GM10847 (cell line): ENCODE results near the gene TBC1D1.

ENCODE experiments used
- POLR2A ChIP-seq: IDR thresholded peaks from 2 replicates; pipeline ENCODE4 v1.6.1; 2011; ENCODE audit not compliant: insufficient read length; ENCODE audit errors: extremely low read depth

Gene TBC1D1

DNA sequence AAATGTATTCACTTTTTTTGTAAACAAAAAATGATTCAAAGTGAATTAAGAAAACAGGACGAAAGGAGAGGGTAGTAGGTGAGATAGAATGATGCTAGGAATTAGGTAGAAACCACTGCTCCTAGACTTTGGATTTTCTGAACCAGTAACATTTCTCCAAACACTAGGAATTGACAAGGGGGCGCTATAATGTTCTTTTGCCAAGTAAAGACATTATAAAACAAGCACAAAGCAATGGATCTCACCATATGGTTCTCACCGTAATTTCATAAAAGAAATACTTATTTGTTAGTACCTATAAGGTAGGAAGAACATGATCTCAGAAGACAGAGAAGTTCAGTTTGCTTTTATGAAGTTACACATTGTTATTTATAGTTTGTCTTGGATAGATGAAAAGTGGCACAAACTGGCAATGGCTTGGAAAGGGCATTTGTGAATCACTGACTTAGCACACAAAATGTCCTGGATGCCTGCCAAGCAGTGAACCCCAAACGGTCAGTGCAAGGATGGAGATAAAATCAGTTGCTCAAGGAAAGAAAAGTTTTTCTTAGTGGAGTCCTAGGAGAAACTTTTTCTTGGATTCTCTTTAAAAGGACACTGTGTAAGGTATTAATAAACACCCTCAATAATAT is 8.1 kb upstream of the TBC1D1 start:
- TF ChIP-seq POLR2A = no peak

DNA sequence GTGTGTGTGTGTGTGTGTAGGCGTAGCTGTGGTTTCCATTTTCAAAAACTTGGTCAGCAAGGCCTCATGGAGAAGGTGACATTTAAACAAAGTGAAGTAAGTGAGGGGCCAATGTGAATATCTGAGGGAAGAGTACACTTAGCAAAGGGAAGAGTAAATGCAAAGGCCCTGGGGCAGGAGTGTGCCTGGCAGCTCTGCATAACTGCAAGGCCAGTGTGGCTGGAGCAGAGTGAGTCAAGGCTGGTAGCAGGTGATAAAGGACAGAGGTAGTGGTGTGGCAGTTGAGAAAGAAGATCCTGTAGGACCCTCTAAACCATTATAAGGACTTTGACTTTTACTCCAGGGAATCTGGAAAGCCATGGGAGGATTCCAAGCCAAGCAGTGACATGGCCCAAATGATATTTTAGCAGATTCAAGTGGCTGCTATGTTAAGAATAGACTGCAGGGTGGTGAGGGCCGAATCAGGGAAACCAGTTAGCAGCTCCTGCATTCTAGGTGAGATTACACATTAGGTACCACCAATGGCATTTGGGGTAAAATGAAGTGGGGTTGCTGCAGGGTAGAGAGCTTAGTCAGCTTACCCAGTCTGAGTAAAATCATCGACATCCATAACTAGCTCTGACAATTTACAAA is 5.9 kb upstream of the TBC1D1 start:
- TF ChIP-seq POLR2A = no peak

DNA sequence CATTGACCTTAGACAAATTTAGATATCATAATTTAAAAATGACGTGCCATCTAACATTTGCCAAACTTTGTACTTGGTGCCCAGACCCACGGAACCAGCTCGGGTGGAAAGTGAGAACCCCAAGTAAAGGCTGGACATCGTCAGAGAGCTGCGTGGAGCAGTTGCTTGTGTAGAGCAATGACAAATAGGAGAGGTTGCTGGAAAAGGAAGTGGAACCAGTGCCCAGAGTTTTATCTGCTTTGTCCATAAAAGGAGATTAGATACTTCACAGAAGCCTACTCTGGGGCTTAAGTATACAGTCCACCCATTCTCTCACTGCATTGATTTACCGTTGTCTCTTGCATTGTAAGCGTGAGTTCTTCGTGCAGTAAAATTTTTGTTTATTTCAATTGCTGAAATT is 5.4 kb upstream of the TBC1D1 start:
- TF ChIP-seq POLR2A = no peak

DNA sequence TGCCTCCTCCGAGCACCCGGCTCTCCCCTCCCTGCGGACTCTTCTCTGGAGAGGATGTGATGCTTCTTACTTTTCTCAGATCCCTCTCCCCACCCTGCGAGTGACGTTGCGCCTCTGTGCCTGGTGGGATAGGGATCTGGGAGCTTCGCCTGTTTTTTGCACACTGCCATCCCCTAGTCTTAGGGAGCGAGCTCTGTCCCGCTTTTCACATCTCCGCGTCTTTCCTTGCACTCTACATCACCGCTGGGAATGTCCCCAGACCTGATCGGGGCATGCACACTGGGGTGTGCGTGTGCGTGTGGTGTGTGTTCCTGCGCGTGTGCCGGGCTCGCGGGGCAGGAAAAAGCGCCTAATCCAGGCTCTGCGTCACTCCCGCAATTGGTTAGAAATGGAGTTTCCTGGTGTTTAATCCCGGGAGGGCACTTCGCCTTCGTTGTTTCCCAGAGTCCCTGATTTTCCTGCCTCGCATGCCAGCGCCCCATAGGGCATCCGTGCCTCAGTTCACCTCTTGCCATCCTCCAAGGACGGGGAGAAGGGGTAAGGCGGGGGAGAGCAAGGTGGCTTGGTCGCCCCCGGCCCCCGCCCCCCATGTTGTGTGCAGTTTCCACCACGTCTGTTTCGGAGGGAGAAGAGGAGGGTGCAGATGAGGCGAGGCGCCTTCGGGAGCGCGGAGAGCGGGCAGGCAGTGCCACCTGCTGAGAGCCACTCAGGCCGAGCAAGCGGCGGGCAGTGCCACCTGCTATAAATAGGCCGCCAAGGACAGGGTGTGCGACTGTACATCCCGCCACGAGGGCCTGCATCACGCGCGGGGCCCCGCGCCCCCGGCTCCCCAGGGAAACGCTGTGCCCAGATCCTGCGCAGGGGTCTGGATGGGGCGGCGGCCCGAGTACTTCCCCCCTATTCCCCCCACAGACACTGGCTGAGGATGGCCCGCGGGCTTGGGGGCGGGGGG is 759 bp upstream of the TBC1D1 start:
- TF ChIP-seq POLR2A = no peak

DNA sequence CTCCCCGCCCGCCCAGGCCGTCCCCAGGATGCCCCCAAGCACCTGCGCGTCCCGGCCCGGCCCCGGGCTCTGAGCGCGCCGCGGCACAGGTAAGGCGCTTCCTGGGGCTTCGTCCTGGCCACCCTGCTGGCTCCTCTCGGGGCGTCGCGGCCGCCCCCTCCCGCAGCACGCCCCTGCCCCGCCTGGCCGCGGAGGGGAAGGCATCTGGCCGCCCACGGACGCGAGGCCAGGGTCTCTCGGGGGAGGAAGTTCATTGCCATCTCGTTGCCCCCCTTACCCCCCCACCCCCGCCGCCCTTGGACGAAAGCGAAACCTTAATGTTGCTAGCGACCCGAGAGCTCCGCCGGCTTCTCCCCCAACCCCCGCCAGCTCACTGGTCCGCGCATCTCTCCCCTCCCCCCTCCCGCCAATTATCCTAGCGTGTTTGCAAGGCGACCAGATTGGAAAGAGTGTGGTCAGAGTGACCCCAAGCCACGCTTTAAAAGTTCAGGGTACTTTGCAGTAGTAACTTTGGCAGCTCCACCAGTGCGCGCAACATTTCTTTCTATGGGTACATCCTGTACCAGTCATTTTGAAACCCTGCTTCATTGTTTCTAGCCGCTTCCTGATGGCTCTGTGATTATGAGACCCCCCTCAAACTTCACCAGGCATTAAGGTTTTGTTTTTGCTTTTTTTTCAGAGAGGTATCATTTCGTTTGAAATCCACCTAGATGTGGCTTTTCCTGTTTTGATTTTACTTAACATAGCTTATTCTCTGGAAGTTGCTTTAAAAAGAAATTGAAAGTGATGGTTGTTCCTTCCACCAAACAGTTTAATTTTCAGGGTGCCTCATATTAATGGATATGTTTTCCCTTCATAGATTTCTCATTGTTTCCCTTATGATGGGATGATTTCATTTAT is 626 bp downstream of the TBC1D1 start:
- TF ChIP-seq POLR2A = no peak

DNA sequence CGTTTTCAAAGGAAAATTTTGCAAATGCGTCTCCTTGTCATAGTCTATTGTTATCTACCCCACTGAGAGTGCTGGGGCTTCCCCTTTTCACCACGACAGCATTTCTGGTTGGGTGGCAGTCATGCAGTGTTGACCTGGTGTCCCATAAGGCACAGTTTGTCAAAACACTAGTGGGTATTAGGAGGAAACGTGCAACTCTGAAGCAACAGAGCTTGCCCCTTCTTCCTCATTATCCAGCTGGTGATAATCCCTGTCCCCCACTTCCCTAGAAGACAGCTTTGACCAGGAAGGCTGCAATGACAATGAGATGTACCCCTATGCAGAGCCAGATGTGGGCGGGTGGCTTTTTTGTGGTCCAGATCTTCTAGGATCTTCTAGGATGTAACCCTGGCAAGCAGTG is 1.8 kb downstream of the TBC1D1 start:
- TF ChIP-seq POLR2A = no peak

DNA sequence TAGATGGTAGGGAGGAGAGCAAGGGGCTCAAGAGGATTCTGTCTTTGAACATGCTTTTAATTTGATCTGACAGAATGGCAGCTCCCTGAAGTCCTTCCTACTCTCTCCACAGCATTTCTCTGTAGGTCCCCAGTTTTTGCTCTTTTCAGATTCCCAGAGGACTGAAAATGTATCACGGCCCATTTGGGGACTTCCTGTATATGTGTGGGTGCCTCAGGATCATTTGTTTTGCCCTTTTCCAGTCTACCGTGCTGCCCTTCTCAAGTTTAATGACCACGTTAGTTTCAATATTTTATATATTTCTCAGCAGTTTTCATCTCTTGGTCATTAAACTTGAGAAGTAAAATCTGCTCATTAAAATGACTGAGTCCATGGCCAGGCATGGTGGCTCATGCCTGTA is 2.3 kb downstream of the TBC1D1 start:
- TF ChIP-seq POLR2A = no peak

DNA sequence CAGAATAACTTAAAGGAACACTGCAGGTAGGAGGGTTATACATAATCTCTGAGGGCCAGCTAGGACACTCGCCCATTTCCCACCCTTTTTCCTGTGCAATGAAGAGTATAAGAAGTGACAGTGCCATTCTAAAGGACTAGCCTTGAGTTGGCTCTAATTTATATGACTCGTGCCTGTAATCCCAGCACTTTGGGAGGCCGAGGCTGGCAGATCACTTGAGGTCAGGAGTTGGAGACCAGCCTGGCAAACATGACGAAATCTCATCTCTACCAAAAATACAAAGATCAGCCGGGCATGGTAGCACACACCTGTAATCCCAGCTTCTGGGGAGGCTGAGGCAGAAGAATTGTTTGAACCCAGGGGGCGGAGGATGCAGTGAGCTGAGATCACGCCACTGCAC is 4.4 kb downstream of the TBC1D1 start:
- no peak for TF ChIP-seq POLR2A

DNA sequence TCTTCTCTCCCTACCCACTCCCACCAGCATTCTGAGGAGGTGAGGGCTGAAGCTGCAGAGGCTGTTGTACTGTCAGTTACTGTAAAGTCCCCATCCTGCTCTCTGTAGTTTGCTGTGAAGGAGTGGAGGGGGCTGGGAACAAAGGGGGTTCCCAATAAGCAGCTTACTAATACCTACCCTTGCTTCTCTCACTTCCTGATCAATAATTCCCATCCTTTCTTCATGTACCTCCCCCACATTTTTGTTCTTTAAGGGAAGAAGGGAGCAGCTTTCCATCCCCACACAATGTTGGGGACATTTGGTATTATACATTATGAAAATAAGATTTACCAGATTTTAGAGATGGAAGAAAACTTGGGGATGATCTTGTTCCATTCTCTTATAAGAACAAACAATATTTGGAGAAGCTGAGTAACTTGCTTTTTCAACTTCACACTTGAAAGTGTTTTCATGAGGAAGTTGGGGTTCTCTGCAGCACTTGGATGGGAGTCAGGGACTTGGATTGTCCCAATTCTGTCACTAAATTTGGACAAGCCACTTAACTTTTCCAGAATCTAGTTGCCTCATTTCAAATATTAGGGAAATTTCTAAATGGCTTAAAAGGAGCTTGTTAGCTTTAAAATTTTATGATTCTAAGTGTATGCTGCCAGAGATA is 5.4 kb downstream of the TBC1D1 start:
- no peak for TF ChIP-seq POLR2A

DNA sequence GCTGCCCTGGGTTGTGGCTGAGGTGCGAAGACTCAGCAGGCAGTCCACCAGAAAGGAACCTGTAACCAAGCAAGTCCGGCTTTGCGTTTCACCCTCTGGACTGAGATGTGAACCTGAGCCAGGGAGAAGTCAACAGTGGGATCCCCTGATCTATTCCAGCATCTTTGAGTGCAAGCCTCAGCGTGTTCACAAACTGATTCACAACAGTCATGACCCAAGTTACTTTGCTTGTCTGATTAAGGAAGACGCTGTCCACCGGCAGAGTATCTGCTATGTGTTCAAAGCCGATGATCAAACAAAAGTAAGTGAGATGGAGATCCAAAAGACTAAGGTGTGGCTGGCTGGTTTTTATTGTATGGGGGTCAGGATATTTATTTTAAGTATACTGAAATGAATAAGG is 11.3 kb downstream of the TBC1D1 start:
- no peak for TF ChIP-seq POLR2A

DNA sequence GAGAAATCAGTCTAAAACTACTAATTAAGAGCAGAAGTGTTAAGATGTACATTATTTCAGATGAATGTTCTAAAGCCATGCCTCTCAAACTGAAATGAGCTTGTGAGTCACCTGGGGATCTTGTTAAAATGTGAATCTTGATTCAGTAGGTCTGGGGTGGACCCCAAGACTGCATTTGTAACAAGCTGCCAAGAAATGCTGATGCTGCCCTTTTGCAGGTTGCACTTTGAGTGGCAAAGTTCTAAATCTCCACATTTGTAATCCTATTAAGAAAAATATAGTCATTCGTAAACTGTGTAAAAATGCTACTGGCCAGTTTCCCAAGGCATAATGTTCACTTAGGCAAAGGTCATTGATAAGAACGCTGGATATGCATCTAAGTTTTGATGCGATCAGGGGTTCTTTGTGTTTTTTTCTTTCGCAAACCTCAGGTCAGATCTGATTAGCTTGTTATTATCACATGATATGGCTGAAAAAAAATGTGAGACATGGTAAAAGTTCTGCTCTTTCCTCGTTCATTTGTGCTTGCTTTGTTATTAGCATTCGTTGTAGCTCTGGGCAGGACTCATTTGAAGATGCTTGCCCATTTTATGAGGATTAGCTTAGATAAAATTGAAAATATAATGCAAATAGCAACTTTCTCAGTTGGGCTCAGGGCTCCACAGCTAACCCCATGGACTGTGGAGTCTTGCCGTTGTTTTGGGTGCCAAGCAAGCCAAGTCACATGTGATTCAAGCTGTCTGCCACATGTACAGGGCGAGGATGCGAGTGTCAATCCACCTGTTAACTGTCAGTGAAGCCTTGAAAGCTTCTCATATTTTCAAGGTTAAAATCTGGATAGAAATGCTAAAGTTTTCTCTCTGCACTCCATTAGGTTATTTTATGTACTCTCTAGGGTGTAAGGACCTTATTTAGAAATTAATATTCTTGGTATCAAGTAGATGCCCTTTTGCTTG is 12.1 kb downstream of the TBC1D1 start:
- TF ChIP-seq POLR2A = no peak

DNA sequence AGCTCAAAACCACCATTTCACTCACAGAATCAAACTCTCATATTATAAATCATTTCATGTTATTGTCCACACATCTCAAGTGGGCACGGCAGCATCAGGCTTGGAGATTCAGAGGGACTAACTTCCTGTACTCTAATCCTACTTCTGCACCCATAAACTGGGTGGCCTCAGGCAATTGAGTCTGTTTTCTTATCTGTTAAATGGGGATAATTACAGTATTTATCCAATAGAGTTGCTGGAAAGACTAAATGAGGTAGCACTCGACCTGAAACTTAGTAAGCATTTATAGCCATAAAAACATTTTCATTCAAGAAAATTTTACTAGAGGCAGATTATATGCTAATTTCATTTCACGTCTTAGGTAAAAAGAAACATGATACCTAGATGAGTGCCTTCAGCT is 13.0 kb downstream of the TBC1D1 start:
- no peak for TF ChIP-seq POLR2A

DNA sequence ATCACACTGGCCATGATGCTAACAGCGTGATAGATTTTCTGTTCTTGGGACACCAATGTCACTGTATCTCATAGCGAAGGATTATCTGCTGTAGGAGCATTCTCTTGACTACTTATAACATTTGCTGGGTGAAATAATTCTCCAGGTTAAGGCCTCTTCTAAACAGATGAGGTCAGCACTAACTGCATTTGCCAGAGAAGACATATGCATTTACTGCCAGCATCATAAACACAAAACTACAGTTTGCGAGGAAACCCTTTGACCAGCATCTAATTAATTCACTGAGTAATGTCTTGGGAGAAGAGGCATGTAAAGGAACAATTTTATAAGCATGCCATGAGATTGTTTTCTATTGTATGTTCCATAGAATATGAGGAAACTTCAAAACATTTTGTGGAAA is 13.9 kb downstream of the TBC1D1 start:
- TF ChIP-seq POLR2A = no peak

DNA sequence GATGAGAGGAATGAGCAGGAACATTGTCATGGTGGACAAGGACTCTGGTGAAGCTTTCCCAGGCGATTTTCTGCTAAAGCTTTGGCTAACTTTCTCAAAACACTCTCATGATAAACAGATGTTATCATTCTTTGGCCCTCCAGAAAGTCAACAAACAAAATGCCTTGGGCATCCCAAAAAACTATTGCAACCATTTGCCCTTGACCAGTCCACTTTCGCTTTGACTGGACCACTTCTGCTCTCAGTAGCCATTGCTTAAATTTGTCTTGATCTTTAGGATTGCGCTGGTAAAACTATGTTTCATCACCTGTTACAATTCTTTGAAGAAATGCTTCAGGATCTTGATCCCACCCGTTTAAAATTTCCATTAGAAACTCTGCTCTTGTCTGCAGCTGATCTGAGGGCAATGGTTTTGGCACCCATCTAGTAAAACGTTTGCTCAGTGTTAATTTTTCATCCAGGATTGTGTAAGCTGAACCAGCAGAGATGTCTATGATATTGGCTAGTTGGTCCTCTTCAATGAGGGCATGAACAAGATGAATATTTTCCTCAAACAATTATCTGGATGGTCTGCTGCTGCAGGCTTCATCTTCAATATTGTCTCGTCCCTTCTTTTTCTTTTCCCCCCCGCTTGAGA is 14.8 kb downstream of the TBC1D1 start:
- TF ChIP-seq POLR2A = no peak
